HG02571 (cell line): ENCODE results near the gene TTC36.
"Not testable (repeated sequence)": the region's sequence is repeated elsewhere in the genome, so short reads cannot be mapped to it uniquely, and the experiment has no call there.

Source experiments
- ATAC-seq: cut with Tn5 transposase; IDR thresholded peaks from one replicate; pipeline ENCODE4 v1.9.1; 2021; ENCODE audit warnings: mild to moderate bottlenecking, moderate library complexity; ENCODE audit not compliant: unreplicated experiment

The TTC36 gene

DNA sequence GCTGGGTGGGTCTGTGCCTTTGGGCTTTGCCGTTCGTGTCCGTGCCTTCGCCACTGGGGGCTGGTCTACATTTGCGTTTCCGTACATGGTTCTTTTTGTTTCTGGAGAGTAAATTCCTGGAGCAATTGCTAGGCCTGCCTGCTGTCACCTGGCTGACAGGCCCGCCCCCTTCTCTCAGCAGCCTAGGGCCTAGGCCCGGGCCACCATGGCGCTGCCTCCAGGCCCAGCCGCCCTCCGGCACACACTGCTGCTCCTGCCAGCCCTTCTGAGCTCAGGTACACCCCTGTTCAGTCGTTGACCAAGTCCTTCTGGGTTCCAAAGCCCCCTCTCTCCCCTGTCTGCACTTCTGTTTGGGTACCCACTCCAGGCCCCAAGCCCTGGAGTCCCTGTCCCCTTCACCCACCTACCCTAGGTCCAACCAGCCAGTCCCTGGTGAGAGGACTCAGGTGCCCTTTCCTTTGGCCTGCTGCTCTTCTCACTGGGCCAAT, 4.4 kb downstream of the TTC36 start:
- no peak for ATAC-seq

DNA sequence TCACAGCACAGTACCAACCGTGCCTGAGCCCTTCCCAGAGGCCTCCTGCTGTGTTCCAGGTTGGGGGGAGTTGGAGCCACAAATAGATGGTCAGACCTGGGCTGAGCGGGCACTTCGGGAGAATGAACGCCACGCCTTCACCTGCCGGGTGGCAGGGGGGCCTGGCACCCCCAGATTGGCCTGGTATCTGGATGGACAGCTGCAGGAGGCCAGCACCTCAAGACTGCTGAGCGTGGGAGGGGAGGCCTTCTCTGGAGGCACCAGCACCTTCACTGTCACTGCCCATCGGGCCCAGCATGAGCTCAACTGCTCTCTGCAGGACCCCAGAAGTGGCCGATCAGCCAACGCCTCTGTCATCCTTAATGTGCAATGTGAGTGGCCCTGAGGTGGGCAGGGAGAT, 4.8 kb downstream of the TTC36 start:
- ATAC-seq, result no peak

DNA sequence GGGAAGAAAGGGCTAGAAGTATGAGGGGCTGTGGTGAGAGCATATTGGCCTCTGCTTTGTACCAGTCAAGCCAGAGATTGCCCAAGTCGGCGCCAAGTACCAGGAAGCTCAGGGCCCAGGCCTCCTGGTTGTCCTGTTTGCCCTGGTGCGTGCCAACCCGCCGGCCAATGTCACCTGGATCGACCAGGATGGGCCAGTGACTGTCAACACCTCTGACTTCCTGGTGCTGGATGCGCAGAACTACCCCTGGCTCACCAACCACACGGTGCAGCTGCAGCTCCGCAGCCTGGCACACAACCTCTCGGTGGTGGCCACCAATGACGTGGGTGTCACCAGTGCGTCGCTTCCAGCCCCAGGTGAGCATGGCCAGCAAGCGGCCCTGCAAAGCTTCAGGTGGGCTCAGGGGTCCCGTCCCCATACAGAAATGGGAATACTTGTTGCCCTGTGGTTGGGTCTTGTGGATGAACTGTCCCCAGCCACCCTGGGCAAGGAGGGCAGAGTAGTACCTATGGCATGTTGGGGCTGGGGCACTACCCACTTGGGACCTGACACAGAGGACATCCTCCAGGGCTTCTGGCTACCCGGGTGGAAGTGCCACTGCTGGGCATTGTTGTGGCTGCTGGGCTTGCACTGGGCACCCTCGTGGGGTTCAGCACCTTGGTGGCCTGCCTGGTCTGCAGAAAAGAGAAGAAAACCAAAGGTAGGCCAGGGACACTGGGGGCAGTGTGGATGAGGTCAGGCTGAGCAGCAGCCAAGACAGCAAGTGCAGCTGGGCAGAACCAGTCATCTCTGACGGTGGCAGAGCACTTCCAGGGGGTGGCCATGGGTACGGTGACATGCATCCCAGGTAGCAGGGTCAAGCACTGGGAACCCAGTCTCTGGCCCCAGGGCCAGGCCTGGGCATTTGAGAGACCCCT, 5.8 kb downstream of the TTC36 start:
- no peak for ATAC-seq

DNA sequence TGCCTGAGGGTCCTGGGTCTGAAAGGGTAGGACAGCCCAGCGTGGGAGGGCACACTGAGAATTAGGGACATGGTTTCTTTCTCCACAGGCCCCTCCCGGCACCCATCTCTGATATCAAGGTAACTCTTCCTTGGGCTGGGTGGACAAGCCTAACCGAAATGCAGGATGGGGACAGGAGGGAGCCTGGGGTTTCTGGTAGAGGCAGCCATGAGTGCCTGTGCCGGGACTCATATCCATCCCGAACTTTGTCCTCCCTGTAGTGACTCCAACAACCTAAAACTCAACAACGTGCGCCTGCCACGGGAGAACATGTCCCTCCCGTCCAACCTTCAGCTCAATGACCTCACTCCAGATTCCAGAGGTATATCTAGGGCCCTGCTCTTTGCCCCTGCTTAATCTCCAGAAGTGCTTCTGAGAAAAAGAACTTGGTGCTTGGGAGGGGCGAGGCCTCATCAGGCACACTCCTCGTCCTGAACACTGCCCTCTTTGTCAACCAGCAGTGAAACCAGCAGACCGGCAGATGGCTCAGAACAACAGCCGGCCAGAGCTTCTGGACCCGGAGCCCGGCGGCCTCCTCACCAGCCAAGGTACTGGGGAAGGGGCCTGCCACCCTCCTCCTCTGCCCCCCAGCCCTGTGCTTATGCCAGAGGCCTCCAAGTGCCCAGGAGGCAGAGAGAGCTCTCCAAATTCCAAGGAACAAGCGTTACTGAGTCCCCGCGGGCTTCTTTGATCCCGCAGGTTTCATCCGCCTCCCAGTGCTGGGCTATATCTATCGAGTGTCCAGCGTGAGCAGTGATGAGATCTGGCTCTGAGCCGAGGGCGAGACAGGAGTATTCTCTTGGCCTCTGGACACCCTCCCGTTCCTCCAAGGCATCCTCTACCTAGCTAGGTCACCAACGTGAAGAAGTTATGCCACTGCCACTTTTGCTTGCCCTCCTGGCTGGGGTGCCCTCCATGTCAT, 6.8 kb downstream of the TTC36 start:
- ATAC-seq, result no peak

DNA sequence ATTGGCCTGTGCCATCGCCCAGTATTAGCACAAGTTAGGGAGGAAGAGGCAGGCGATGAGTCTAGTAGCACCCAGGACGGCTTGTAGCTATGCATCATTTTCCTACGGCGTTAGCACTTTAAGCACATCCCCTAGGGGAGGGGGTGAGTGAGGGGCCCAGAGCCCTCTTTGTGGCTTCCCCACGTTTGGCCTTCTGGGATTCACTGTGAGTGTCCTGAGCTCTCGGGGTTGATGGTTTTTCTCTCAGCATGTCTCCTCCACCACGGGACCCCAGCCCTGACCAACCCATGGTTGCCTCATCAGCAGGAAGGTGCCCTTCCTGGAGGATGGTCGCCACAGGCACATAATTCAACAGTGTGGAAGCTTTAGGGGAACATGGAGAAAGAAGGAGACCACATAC, 8.0 kb downstream of the TTC36 start:
- ATAC-seq, result no peak

DNA sequence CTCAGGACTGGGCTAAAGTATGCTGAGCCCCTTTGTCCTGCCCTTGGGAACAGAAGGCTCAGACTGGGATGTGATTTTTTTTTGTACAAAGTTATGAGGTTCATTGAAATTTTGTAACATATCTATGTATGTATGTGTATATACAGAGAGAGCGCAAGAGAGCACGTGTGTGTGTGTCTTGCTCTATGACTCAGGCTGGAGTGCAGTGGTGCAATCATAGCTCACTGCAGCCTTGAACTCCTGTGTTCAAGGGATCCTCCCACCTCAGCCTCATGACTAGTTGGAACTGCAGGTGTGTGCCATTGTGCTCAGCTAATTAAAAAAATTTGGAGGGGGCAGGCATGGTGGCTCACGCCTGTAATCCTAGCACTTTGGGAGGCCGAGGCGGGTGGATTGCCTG, 9.5 kb downstream of the TTC36 start:
- ATAC-seq, result no peak

DNA sequence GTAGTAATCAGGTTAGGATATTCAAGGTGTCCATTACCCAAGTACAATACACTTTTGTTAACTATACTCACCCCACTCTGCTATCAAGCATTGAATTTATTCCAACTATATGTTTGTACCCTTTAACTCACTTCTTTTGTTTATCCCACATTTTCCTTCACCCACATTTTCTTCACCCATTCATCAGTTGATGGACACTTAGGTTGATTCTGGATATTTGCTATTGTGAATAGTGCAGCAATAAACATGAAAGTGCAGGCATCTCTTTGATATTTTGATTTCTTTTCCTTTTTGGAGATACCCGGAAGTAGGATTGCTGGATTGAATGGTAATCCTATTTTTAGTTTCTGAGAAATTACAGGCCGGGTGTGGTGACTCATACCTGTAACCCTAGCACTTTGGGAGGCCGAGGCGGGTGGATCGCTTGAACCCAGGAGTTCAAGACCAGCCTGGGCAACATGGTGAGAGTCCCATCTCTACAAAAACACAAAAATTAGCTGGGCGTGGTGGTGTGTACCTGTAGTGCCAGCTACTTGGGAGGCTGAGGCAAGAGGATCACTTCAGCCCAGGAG, 10.2 kb downstream of the TTC36 start:
- no peak for ATAC-seq

DNA sequence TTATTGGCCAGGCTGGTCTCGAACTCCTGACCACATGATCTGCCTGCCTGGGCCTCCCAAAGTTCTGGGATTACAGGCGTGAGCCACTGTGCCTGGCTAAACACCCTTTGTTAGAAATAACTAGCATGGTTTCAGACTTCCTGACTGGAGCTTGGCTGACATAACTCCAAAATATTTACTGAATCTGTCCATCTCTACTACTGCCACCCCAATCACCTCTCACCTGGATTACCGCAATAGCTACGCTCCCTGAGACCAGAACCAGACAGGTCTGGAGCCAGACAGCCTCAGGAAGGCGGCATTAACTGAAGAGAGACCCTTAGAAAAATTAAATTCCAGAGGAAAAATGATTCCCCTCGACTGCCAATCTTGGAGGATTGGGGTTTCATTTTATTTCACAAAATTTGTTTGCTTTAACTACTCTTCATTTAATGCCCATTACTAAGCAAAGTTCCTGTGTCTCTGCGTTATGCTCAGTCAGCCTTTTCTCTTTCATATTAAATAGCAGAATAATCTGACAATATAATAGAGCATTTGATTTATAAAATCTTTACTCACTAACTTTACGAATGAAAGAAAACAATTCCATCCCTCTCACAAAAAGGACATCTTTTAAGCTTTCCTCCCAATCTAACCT, 16.9 kb downstream of the TTC36 start:
- no peak for ATAC-seq

DNA sequence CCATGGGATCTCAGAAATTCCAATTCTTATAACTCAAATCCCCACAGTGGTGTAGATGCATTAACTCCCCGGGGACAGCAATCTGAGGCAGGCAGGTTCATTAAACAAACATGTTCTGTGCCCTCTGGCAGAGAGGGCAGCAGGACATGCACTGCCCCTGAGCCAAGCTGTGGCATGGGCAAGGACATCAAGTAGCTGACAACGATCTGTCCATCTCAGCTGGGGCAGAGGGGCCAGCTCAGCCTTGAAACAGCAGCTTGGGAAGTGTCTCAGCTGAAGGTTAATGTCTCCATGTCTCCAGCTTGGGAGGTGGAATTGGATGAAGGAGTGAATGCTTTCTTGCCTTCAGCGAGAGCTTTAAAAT, 17.4 kb downstream of the TTC36 start:
- ATAC-seq, result no peak

DNA sequence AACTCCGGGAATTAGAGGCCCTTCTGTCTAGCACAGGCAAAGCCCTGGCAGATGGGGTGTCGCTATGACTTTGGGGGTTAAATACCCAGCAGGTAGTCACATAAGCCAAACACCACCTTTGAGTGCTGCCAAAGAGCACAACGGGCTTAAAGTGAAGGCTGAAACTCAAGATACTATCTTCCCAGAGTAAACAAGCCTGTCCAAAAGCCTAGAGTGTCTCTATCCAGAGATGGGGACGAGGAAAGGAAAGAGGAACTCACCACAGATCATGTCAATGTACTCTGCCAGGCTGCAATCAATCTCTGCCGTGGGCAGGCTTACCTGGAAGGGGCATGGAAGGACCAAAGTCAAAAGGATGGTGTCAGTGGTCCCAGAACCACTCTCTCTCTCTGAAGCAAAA, 18.3 kb downstream of the TTC36 start:
- no peak for ATAC-seq

DNA sequence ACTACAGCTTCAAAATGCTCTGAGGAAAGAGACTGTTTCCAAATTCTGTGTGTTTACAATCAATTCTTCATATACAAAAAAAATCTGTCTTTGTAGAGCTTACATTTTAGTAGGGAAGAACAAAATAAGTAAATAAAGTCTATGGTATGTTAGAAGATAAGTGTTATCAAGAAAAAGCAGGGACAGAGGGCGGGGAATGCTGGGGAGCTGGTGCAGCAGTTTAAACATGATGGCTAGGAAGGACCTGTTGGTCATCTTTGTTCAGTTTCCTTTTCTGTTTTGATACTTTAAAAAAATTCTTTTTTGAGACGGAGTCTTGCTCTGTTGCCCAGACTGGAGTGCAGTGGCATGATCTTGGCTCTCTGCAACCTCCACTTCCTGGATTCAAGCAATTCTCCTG, 19.9 kb downstream of the TTC36 start:
- no peak for ATAC-seq

DNA sequence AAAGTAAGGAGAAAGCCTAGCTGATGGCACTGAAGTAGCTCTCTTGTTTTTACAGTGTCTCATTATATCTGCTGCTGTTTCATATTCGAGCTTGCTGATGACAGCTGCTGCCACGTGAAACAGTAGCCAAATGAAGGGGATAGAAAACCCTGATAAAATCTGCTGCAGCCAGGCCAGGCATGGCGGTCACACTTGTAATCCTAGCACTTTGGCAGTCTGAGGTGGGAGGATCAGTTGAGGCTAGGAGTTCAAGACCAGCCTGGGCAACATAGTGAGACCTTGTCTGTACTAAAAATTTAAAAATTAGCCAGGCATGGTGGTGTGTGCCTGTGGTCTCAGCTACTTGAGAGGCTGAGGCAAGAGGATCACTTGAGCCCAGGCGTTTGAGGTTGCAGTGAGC, 25.1 kb downstream of the TTC36 start:
- ATAC-seq, result no peak

DNA sequence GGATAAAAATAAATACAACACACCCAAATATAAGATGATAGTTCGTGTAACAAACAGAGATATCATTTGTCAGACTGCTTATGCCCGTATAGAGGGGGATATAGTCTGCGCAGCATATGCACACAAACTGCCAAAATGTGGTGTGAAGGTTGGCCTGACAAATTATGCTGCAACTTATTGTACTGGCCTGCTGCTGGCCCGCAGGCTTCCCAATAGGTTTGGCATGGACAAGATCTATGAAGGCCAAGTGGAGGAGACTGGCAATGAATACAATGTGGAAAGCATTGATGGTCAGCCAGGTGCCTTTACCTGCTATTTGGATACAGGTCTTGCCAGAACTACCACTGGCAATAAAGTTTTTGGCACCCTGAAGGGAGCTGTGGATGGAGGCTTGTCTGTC, 33.5 kb downstream of the TTC36 start:
- no peak for ATAC-seq

DNA sequence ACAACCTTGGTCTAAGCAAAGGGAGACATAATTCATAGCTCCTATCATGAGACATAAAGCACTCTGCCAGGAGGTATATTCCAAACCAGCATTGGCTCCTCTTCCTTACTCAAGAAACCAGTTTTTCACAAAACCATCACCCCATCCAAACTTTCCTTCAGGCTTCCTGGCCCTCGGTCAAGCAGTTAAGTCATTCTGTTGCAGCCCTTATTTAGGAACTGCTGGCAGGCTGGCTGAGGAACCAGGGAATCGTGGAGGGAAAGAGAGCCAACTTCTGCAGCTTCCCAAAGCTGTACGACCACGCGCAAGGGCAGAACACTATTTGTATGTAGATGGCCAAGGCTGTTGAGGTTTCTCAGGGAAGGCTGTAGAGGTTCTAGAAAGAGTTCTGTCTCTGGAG, 37.8 kb downstream of the TTC36 start:
- ATAC-seq, result no peak

DNA sequence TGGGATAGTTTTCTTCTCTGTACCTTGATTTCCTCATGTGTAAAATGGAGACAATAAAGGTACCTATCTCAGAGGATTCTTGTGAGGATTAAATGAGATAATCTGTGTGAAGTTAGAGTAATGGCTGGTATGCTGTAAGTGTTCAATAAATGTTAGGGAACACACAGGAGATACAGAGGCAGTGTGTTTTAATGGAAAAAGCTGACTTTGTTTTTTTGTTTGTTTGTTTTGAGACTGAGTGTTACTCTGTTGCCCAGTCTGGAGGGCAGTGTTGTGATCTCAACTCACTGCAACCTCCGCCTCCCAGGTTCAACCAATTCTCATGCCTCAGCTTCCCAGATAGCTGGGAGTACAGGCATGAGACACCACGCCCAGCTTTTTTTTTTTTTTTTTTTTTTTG, 42.4 kb downstream of the TTC36 start:
- ATAC-seq, result no peak

DNA sequence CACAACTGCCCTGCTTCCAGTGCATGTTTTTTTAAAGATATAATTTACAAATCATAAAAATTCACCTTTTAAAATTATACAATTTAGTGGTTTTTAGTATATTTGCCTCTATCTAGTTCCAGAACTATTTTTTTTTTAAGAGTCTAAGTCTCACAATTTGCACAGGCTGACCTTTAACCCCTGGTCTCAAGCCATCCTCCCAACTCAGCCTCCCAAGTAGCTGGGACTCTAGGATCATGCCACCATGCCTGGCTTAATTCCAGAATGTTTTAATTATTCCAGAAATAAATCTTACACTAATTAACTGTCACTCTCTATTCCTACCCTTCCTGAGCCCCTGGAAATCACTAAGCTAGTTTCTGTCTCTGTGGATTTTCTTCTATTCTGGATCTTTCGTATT, 43.5 kb downstream of the TTC36 start:
- no peak for ATAC-seq

DNA sequence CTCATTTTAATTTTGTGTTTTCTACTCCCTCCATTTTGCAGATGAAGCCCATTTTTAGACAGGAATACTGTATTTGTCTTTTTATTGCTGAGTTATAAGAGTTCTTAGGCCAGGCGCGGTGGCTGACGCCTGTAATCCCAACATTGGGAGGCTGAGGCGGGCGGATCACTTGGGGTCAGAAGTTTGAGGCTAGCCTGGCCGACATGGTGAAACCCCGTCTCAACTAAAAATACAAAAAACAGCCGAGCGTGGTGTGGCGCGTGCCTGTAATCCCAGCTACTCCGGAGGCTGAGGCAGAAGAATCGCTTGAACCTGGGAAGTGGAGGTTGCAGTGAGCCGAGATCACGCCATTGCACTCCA, 44.4 kb downstream of the TTC36 start:
- ATAC-seq, result not testable (repeated sequence)

DNA sequence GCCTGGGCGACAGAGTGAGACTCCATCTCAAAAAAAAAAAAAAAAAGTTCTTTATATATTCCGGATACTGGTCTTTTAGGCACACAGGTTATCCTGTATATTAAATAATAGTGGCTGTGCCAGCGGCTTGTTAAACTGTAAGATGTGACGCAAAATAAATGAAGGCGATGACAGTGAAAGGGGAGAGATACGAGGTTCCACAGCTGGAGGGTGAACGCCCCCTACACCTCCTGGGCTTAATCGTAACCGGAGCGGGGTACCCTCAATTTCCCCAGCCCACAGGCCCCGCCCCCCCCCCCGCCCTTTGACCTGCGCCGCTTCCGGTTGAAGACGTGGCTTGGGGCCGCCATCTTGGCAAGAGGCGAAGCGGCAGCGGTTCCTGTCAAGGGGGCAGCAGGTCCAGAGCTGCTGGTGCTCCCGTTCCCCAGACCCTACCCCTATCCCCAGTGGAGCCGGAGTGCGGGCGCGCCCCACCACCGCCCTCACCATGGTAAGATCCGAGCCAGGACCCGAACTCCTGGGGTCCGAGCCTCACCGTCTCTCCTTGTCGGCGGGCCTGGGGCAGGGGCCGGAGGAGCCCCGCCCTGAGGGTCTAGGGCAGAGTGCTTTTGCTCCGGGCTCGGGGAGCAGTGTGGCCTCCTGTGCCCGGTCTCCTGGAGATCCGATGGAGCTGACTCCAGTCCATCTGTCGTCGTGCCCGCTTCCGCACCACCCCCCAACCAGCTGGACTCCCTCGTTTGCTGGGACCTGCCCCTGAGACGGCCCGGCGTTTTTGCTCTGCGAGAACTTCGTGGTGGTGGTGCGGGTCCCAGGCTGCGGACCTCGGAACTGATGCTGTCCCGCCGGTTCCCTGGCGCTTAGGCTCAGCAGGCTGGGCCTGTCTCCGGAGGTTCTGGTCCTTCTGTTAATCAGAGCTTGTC, 45.0 kb downstream of the TTC36 start, which contains the start of gene ARCN1:
Gene ARCN1 (plus strand): TSS at position 349 of the 920 bp plus-strand sequence. CDS start 139 bp downstream, at position 488.
- ATAC-seq, result peak; percentile 73

DNA sequence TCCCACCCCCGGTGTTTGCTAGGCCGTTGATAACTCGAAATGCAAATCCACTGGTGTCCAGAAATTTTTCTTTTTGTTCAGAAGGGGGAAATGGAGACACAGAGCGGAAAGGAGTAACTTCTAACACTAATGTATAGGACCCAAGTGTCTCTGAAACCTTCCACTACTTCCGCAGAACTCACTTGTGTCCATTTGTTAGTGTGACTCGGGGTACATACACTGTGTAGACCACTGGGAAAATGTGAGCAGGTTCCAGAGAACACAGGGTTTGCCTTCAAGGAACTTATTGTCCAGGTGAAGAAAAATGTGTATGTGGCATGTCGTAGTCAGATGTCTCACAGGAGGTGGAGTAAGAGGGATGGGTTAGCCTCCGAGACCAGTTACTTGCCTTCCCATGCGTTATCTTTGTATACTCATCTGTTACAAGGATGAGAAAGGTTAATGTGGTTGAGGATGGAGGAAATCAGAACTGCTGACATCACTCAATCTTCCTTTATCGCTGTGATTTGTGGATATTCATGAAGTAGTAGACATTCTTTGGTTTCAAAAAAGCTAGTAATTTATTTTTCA, 45.8 kb downstream of the TTC36 start:
- ATAC-seq, result peak; percentile 26
